ENCODE measurements around the gene KCNH6.

Gene KCNH6

DNA sequence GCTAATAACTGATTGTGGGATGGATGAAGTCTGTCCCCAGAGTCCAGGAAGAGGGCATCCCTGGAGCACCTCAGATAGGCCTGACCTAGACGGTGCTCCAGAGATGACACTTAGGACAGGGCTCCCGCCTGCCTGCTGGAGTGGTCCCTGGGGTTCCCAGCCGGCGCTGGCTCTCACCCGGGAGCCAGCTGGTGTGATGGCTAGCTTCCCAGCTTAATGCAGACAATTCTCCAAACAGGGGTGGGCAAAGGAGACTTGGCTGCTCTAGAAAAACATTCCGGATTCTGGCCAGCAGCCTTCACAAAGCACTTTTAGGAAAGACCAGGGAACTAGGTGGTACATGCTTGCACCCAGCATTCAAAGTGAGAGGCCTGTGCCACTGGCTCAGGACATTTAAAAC, 27.7 kb upstream of the KCNH6 start:
- no peak overlapping the region for H3K27ac Mint-ChIP-seq
- no peaks in the 10 kb centered on the region for H3K36me3 Mint-ChIP-seq
- H3K9me3 Mint-ChIP-seq, result no peaks in the 10 kb centered on the region
- ATAC-seq (no peak), DNase-seq (ENCODE audit: low spot score in 2 of 2) (no peak)
- no peaks in the 10 kb centered on the region for H3K4me1 Mint-ChIP-seq
- no peak overlapping the region for H3K4me3 Mint-ChIP-seq

DNA sequence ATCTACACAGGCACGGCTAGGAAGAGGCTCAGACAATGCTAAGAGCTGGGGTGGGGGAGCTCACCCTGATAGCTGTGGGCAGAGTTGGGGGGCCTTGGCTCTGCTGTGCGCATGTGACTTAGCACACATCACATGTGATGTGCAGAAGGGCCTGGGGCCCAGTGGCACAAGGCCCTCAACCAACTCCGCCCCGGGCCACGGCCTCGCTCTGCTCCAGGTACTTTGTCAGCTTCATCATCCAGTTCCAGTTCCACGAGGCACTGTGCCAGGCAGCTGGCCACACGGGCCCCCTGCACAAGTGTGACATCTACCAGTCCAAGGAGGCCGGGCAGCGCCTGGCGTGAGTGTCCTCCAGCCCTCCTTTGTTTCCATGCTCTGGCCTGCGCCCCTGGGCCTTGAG, 27.0 kb upstream of the KCNH6 start:
- Mint-ChIP-seq H3K4me3 (no peak overlapping the region), H3K9me3 (no peaks in the 10 kb centered on the region), H3K27ac (no peak overlapping the region), H3K36me3 (no peaks in the 10 kb centered on the region), H3K4me1 (no peaks in the 10 kb centered on the region)
- DNase-seq (ENCODE audit: low spot score in 2 of 2) (no peak), ATAC-seq (peak; percentile 4)

DNA sequence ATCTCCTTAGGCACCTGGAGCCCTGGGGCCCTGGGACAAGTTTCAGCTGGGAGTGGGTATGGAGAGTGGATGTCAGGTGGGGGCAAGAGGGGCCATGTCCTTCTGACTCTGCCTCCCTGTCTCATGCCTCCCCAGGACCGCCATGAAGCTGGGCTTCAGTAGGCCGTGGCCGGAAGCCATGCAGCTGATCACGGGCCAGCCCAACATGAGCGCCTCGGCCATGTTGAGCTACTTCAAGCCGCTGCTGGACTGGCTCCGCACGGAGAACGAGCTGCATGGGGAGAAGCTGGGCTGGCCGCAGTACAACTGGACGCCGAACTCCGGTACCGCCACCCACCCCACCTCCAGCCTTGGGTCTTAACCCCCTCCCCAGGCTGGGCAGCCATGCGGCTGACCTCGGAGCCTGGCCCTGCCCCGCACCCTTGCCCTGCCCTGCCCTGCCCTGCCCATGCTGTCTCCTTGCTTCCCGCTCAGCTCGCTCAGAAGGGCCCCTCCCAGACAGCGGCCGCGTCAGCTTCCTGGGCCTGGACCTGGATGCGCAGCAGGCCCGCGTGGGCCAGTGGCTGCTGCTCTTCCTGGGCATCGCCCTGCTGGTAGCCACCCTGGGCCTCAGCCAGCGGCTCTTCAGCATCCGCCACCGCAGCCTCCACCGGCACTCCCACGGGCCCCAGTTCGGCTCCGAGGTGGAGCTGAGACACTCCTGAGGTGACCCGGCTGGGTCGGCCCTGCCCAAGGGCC, 26.3 kb upstream of the KCNH6 start:
- ATAC-seq, result no peak
- no peaks in the 10 kb centered on the region for H3K4me1 Mint-ChIP-seq

DNA sequence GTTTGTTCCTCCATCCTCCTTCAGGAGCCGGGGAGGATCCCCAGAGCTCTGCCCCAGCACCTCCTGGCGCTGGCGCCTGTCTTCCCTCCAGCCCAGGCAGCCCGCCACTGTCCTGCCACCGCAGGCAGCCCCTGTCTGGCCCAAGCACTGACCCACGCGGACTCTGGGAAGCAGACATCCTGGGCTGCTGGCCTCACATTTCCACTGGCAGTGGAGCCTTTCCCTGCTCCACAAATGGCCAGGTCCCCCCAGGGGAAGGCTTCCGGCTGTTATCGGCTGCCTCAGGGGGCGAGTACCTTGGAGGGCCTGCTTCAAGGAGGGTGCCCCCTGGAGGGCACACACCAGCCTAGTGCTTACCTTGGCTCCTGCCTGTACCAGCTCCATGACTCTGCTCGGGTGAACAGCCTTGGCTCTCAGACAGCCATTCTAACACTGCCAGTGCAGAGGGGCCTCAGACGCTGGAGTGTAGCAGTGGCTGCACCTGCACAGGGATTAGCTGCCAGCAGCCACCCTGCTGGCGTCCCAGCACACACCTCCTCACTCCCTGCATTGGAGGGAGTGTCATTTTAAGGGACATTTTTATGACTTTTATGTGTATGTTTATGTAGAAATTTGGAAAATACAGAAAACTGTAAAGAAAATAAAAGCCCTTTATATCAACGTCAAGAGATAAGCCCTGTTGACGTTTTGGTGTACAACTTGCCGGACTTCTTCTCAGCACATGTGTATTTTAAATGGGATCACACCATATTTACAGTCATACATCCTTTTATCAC, 25.3 kb upstream of the KCNH6 start:
- no peak for ATAC-seq
- no peak for DNase-seq (ENCODE audit: low spot score in 2 of 2)
- Mint-ChIP-seq H3K36me3 (no peaks in the 10 kb centered on the region), H3K27ac (no peak overlapping the region), H3K4me1 (no peaks in the 10 kb centered on the region), H3K4me3 (no peak overlapping the region), H3K9me3 (no peaks in the 10 kb centered on the region)

More for the DNA sequence above, 26.3 kb upstream of the KCNH6 start:
- H3K36me3 Mint-ChIP-seq, result no peaks in the 10 kb centered on the region
- no peak overlapping the region for H3K27ac Mint-ChIP-seq
- H3K4me3 Mint-ChIP-seq, result no peak overlapping the region
- H3K9me3 Mint-ChIP-seq, result no peaks in the 10 kb centered on the region
- DNase-seq (ENCODE audit: low spot score in 2 of 2), result no peak

DNA sequence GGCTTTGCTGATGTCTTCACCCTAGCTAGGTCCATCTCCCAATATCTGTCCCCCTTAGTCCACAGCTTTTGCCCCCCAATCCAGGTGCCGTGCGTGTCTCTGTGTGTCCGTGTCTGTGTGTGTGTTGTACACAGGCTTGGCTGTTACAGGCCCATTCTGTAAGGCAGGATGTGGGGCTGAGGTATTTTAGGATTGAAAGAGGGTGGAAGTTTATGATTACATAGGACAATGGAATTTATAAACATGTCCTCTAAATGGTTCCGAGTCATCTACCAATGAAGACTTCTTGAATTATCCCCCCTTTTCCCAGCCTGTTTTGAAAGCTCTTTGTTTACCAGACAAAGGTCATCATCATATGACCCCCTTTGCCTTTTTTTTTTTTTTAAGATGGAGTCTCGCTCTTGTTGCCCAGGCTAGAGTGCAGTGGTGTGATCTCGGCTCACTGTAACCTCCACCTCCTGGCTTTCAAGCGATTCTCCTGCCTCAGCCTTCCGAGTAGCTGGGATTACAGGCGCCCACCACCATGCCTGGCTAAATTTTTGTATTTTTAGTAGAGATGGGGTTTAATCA, 24.4 kb upstream of the KCNH6 start:
- Mint-ChIP-seq H3K4me1 (no peaks in the 10 kb centered on the region), H3K9me3 (no peaks in the 10 kb centered on the region), H3K27ac (no peak overlapping the region), H3K4me3 (no peak overlapping the region), H3K36me3 (no peaks in the 10 kb centered on the region)
- no peak for DNase-seq (ENCODE audit: low spot score in 2 of 2)
- no peak for ATAC-seq

DNA sequence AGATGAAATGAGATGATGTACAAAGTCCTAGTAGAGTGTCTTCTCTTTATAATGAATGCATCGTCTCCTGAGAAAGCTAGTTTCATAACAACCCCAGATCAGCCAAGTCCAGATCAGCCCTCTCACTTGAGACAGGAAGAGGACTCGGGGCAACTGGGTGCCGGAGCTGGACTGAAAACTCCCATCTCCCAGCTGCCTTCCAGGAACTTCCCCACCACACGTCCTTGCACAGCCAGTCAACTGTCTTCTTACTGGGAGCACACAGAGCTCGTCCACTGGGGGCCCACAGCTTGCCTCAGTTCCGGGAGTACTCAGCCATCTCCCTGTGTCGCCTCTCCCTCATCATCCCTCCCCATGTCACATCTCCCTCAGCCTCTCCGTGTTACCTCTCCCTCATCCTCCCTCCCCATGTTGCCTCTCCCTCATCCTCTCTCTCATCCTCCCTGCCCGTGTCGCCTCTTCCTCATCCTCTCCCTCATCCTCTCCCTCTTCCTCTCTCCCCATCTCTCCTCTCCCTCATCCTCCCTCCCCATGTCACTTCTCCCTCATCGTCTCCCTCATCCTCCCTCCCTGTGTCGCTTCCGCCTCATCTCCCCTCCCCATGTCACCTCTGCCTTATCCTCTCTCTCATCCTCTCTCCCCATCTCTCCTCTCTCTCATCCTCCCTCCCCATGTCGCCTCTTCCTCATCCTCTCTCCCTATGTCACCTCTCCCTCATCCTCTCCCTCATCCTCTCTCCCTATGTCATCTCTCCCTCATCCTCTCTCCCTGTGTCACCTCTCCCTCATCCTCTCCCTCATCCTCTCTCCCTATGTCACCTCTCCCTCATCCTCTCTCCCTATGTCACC, 22.4 kb upstream of the KCNH6 start:
- Mint-ChIP-seq H3K27ac (no peak overlapping the region), H3K4me3 (no peak overlapping the region), H3K9me3 (peaks cover 4% of the 10 kb centered on the region), H3K4me1 (no peaks in the 10 kb centered on the region), H3K36me3 (no peaks in the 10 kb centered on the region)
- ATAC-seq (no peak), DNase-seq (ENCODE audit: low spot score in 2 of 2) (no peak)

DNA sequence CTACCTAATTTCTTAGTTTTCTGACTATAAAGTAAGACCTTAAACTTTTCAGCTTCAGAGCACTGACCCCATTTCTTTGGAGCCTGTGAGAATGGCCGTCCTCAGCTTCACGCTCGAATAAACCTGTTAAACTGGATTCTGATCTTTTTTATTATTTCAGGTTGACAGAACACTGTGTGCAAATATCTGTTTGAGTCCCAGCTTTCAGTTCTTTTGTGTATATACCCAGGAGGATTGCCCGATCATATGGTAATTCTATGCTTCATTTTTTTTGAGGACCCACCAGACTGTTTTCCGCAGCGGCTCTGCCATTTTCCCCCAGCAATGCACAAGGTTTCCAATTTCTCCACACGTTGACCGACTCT, 19.8 kb upstream of the KCNH6 start:
- Mint-ChIP-seq H3K36me3 (no peaks in the 10 kb centered on the region), H3K4me1 (no peaks in the 10 kb centered on the region), H3K4me3 (no peak overlapping the region), H3K9me3 (peaks cover 4% of the 10 kb centered on the region), H3K27ac (no peak overlapping the region)
- no peak for DNase-seq (ENCODE audit: low spot score in 2 of 2)
- ATAC-seq, result no peak

DNA sequence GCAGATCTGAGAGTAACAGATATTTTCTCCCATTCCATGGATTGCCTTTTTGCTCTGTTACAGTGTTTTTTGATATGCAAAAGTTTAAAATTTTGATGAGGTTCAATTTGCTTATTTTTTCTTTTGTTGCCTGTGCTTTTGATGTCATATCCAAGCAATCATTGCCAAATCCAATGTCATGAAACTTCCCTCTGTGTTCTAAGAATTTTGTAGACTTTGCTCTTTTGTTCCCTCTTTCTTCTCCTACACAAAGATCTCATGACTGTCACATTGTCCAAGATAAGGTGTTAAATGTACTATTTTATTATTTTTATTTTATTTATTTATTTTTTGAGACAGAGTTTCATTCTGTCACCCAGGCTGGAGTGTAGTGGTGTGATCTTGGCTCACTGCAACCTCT, 18.9 kb upstream of the KCNH6 start:
- Mint-ChIP-seq H3K9me3 (peaks cover 4% of the 10 kb centered on the region), H3K4me3 (no peak overlapping the region), H3K36me3 (no peaks in the 10 kb centered on the region), H3K27ac (no peak overlapping the region), H3K4me1 (no peaks in the 10 kb centered on the region)
- no peak for DNase-seq (ENCODE audit: low spot score in 2 of 2)
- ATAC-seq, result no peak

DNA sequence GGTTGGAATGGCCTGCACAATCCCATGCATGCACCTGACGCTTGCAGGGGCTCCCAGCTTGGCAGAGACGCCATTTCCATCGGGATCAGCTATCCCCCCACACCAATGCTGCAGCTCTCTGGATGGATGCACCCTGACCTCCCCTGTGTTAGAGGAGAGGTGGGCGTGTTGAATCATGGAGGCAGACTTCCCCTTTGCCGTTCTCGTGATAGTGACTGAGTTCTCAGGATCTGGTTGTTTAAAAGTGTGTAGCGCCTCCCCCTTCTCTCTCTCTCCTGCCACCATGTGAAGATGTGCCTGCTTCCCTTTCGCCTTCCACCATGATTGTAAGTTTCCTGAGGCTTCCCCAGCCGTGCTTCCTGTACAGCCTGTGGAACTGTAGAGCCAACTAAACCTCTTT, 17.8 kb upstream of the KCNH6 start:
- DNase-seq (ENCODE audit: low spot score in 2 of 2), result no peak
- Mint-ChIP-seq H3K36me3 (no peaks in the 10 kb centered on the region), H3K4me3 (no peak overlapping the region), H3K9me3 (peaks cover 4% of the 10 kb centered on the region), H3K27ac (no peak overlapping the region), H3K4me1 (no peaks in the 10 kb centered on the region)
- ATAC-seq, result no peak

DNA sequence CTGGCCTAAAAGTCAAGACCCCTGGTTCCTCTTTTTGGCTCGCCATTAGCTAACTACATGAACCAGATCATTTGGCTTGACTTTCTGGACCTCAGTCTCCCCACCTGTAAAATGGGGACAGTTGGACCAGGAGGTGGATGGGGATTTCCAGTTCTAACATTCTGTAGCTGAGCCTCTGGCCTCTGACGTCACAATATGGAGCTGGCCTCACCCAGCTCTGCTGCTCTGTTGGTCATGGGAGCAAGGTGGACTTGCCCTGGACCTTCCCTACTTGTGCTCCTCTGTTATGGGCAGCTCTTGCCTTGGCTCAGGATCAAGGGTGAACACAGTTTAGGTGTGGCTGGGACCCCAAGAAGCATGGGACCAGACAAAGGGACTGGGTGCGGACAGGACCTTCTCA, 16.5 kb upstream of the KCNH6 start:
- peaks cover 4% of the 10 kb centered on the region for H3K9me3 Mint-ChIP-seq
- H3K27ac Mint-ChIP-seq, result no peak overlapping the region
- DNase-seq (ENCODE audit: low spot score in 2 of 2), result no peak
- no peaks in the 10 kb centered on the region for H3K4me1 Mint-ChIP-seq
- no peak overlapping the region for H3K4me3 Mint-ChIP-seq
- H3K36me3 Mint-ChIP-seq, result no peaks in the 10 kb centered on the region
- no peak for ATAC-seq

DNA sequence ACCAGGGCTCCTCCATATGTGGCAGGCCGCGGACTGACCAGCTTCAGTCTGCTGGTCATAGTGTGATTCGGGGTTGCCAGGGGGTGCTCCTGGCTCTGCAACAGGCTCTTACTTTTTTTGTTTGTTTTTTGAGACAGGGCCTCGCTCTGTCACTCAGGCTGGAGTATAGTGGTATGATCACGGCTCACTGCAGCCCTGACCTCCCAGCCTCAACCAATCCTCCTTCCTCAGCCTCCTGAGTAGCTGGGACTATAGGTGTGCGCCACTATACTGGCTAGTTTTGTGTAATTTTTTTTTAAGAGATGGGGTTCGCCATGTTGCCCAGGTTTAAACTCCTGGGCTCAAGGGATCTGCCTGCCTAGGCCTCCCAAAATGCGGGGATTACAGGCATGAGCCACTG, 11.8 kb upstream of the KCNH6 start:
- DNase-seq (ENCODE audit: low spot score in 2 of 2) (no peak), ATAC-seq (no peak)
- no peaks in the 10 kb centered on the region for H3K9me3 Mint-ChIP-seq
- no peaks in the 10 kb centered on the region for H3K36me3 Mint-ChIP-seq
- no peak overlapping the region for H3K27ac Mint-ChIP-seq
- no peaks in the 10 kb centered on the region for H3K4me1 Mint-ChIP-seq
- H3K4me3 Mint-ChIP-seq, result no peak overlapping the region

DNA sequence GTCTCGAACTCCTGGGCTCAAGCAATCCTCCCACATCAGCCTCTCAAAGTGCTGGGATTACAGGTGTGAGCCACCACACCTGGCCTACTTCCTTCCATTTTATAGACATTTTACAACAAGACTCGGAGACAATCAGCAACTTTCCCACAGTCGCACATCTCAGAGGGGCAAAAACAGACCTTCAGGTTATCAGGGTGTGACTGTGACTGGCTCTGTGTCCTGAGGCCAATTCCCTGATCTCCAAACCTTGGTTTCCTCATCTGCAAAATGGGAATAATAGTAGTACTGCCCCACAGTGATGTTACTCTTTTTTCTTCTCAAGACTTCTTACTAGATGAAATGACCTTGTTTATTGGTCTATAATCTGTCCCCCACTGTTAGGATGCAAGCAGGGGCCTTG, 10.8 kb upstream of the KCNH6 start:
- Mint-ChIP-seq H3K9me3 (no peaks in the 10 kb centered on the region), H3K36me3 (no peaks in the 10 kb centered on the region)

DNA sequence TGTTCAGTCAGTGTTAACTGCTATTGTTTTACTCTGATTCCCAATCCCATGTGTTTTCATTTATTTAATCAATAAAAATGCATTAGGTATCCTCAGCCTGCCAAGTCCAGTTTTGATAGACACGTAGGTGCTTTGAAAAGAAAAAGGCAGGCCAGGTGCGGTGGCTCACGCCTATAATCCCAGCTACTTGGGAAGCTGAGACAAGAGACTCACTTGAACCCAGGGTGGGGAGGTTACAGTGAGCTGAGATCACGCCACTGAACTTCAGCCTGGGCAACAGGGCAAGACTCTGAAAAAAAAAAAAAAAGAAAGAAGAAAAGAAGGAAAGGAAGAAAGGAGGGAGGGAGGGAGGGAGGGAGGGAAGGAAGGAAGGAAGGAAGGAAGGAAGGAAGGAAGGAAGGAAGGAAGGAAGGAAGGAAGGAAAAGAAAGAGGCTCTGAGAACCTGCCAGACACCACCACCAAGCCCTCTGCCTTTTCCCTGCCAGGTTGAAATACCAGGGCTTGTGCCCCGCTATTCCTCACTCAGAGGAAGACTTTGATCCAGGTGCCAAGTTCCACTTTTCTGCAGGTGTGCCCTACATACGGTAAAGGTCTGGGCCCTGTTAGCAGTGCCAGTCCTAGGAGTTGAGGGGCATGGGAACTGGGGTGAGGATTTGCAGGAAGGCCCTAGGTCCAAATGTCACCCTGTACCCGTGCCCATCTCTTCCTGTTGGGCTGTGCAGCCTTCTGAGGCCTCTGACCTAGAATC, 10.1 kb upstream of the KCNH6 start:
- ATAC-seq (no peak), DNase-seq (ENCODE audit: low spot score in 2 of 2) (no peak)
- no peak overlapping the region for H3K4me3 Mint-ChIP-seq
- no peaks in the 10 kb centered on the region for H3K36me3 Mint-ChIP-seq
- peaks cover 10% of the 10 kb centered on the region for H3K4me1 Mint-ChIP-seq
- no peak overlapping the region for H3K27ac Mint-ChIP-seq
- H3K9me3 Mint-ChIP-seq, result no peaks in the 10 kb centered on the region

More for the DNA sequence above, 10.8 kb upstream of the KCNH6 start:
- Mint-ChIP-seq H3K4me3 (no peak overlapping the region), H3K4me1 (peaks cover 9% of the 10 kb centered on the region), H3K27ac (no peak overlapping the region)
- no peak for DNase-seq (ENCODE audit: low spot score in 2 of 2)
- no peak for ATAC-seq

DNA sequence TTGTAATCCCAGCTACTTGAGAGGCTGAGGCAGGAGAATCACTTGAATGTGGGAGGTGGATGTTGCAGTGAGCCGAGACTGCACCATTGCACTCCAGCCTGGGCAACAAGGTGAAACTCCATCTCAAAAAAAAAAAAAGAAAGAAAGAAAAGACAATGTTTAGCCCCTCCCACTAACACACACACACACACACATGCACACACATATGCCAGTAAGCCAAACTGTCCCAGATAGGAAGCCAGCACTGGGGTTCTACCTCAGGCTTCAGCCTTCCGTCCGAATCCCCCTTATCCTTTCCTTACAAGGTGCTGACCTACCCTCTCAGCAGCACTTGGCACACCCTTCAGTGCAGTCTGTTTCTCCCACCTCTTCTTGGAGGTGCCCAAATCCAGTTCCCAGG, 8.7 kb upstream of the KCNH6 start:
- peaks cover 10% of the 10 kb centered on the region for H3K4me1 Mint-ChIP-seq
- H3K9me3 Mint-ChIP-seq, result no peaks in the 10 kb centered on the region
- DNase-seq (ENCODE audit: low spot score in 2 of 2) (no peak), ATAC-seq (no peak)
- H3K4me3 Mint-ChIP-seq, result no peak overlapping the region
- no peaks in the 10 kb centered on the region for H3K36me3 Mint-ChIP-seq
- no peak overlapping the region for H3K27ac Mint-ChIP-seq

DNA sequence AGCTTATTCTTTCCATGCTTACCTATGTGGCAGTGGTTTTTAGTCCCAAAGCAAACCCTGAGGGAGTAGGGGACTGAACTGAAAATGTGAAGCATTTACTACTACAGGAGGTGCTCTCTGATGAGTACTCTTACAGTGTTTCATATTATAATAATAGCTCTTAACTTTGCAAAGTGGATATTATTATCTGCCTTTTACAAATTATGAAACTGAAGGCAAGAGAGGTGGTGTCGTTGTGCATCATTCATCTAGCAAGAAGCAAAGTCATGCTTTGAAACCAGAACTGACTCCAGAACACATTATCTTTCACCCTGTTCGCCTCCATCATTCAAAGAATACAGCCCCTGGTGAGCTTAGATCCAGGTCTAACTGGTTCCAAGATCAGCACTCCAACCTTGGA, 8.2 kb upstream of the KCNH6 start:
- no peak overlapping the region for H3K27ac Mint-ChIP-seq
- DNase-seq (ENCODE audit: low spot score in 2 of 2), result no peak
- peaks cover 10% of the 10 kb centered on the region for H3K4me1 Mint-ChIP-seq
- no peaks in the 10 kb centered on the region for H3K9me3 Mint-ChIP-seq
- no peak overlapping the region for H3K4me3 Mint-ChIP-seq
- H3K36me3 Mint-ChIP-seq, result no peaks in the 10 kb centered on the region
- no peak for ATAC-seq

Measured in stimulated activated effector memory CD8-positive, alpha-beta T cell treated with anti-CD3 and anti-CD28 coated beads, Interleukin-12 subunit alpha, Interleukin-12 subunit beta, amount 100 ng/mL, for 72 hours (primary cell).